Lower leg skin (tissue), 3 donors: ENCODE results near the gene SLC25A38.

ENCODE experiments used
- POLR2A ChIP-seq, 2 donors: fragments of 450-650 bp; IDR thresholded peaks; one replicate each; pipeline ENCODE4 v1.6.1; 2016 to 2017; ENCODE audit warnings: antibody characterized with exemption in 2 of 2, mild to moderate bottlenecking in 1 of 2, moderate library complexity in 1 of 2
- TF ChIP-seq, protein P1 (sequence below), 3 donors: fragments of 450-650 bp; IDR thresholded peaks; one replicate each; pipeline ENCODE4 v1.5.1; 2016; ENCODE audit warnings: antibody characterized with exemption in 3 of 3, mild to moderate bottlenecking in 3 of 3, moderate library complexity in 2 of 3

DNA sequence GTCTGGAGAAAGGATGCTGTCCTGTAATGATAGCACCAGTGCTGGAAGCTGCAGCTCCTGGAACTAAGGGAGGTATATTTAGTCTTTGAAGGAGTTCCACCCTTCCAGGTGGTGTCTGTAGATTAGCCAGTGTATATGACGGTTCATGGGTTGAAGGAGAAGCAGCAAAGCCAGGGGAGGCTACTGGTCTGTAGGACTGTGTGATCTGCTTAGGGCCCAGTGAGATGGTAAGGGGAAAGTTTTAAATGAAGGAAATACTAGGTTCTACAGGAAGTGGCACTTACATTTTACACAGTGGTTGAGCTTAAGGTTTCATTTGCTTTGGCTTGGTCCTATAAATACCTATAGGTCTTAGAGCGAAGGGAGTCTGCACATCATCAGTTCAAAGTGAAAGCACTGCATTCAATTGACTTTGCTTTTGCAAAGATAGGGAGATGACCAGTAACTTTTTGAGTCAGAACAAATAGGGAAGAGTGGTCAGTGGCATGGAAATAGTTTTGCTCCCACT is 5.6 kb downstream of the SLC25A38 start:
- TF ChIP-seq, protein P1, sequence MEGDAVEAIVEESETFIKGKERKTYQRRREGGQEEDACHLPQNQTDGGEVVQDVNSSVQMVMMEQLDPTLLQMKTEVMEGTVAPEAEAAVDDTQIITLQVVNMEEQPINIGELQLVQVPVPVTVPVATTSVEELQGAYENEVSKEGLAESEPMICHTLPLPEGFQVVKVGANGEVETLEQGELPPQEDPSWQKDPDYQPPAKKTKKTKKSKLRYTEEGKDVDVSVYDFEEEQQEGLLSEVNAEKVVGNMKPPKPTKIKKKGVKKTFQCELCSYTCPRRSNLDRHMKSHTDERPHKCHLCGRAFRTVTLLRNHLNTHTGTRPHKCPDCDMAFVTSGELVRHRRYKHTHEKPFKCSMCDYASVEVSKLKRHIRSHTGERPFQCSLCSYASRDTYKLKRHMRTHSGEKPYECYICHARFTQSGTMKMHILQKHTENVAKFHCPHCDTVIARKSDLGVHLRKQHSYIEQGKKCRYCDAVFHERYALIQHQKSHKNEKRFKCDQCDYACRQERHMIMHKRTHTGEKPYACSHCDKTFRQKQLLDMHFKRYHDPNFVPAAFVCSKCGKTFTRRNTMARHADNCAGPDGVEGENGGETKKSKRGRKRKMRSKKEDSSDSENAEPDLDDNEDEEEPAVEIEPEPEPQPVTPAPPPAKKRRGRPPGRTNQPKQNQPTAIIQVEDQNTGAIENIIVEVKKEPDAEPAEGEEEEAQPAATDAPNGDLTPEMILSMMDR (IDR thresholded peaks at IDR 0.05): no peak
- no peak for TF ChIP-seq POLR2A (IDR thresholded peaks at IDR 0.05)
